A549 (cell line): ENCODE measurements around the gene LINGO4.

Source experiments
- BHLHE40 ChIP-seq: IDR thresholded peaks from 2 replicates; pipeline ENCODE4 v1.6.1; 2012; ENCODE audit warnings: low read depth, low read length, inconsistent platforms
- CBX8 ChIP-seq: fragments of 200-600 bp; sonication (generic); IDR thresholded peaks from 2 replicates; pipeline ENCODE4 v1.6.1; 2016
- CHD2 ChIP-seq: fragments of 150-350 bp; IDR thresholded peaks from 2 replicates; pipeline ENCODE4 v1.6.1; 2014; ENCODE audit warnings: low read length; ENCODE audit not compliant: partially characterized antibody
- EP300 ChIP-seq, 2 experiments: fragments of >200 bp; sonication (Bioruptor Twin); formaldehyde crosslinking; IDR thresholded peaks; 2 replicates in 1 of 2; 3 replicates in 1 of 2; pipeline ENCODE4 v1.6.1; 2016 to 2017
- ESRRA ChIP-seq: fragments of 150-350 bp; IDR thresholded peaks from 2 replicates; pipeline ENCODE4 v1.6.1; 2014; ENCODE audit warnings: mild to moderate bottlenecking, low read length, borderline replicate concordance
- HDAC2 ChIP-seq: fragments of 200-600 bp; sonication (generic); IDR thresholded peaks from 2 replicates; pipeline ENCODE4 v1.6.1; 2016
- JUNB ChIP-seq: fragments of >200 bp; sonication (Bioruptor Twin); formaldehyde crosslinking; IDR thresholded peaks from 2 replicates; pipeline ENCODE4 v1.6.1; 2016
- NR3C1 ChIP-seq: fragments of >200 bp; sonication (Bioruptor Twin); formaldehyde crosslinking; IDR thresholded peaks from 3 replicates; pipeline ENCODE4 v1.6.1; 2017
- POLR2A ChIP-seq: IDR thresholded peaks from 2 replicates; pipeline ENCODE4 v1.6.1; 2012; ENCODE audit warnings: mild to moderate bottlenecking, low read length
- SMC3 ChIP-seq: fragments of >200 bp; sonication (Bioruptor Twin); formaldehyde crosslinking; IDR thresholded peaks from 3 replicates; pipeline ENCODE4 v1.6.1; 2018; ENCODE audit warnings: inconsistent platforms
- TF ChIP-seq, protein P1 (sequence below): IDR thresholded peaks from 2 replicates; pipeline ENCODE4 v1.6.1; 2012
- TF ChIP-seq, protein P2 (sequence below): fragments of >200 bp; sonication (Bioruptor Twin); formaldehyde crosslinking; IDR thresholded peaks from 3 replicates; pipeline ENCODE4 v1.5.1; 2016

DNA sequence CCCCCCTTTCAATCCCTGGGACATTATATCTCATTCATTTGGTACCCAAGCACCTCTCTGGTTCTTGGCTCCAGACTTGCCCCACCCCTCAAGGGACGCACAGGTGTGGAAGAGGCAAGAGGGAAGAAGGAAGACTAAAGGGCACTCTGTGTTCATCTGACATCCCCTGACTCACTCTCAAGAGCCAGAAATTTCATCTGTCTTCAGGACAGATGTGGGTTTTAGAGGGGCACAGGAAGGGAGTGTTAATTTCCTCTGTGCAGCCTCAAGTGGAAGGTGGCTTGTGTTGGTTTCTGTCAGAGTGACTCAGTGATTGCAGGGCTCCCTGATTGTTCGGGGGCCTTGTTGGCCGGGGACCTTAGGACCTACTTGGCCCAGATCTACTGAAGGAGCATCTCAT lies 32.0 kb upstream of the LINGO4 start:
- TF ChIP-seq, protein P1, sequence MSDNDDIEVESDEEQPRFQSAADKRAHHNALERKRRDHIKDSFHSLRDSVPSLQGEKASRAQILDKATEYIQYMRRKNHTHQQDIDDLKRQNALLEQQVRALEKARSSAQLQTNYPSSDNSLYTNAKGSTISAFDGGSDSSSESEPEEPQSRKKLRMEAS = no peak
- TF ChIP-seq ESRRA (no peak), HDAC2 (no peak), NR3C1 (no peak), JUNB (no peak), SMC3 (no peak), POLR2A (no peak), CHD2 (no peak), BHLHE40 (no peak), CBX8 (no peak), EP300 (IDR thresholded peaks at IDR 0.05) (no peak)
- TF ChIP-seq, protein P2, sequence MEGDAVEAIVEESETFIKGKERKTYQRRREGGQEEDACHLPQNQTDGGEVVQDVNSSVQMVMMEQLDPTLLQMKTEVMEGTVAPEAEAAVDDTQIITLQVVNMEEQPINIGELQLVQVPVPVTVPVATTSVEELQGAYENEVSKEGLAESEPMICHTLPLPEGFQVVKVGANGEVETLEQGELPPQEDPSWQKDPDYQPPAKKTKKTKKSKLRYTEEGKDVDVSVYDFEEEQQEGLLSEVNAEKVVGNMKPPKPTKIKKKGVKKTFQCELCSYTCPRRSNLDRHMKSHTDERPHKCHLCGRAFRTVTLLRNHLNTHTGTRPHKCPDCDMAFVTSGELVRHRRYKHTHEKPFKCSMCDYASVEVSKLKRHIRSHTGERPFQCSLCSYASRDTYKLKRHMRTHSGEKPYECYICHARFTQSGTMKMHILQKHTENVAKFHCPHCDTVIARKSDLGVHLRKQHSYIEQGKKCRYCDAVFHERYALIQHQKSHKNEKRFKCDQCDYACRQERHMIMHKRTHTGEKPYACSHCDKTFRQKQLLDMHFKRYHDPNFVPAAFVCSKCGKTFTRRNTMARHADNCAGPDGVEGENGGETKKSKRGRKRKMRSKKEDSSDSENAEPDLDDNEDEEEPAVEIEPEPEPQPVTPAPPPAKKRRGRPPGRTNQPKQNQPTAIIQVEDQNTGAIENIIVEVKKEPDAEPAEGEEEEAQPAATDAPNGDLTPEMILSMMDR = no peak
